ENCODE results near the gene TPD52L1. TPM values are rescaled to one million over a fixed set of nuclear protein-coding genes. Genes with fewer than 3 reads are reported as not detected.

TPD52L1 gene
- total RNA-seq, 2 donors from 2014 or later, result 24.9 to 39.1 TPM

DNA sequence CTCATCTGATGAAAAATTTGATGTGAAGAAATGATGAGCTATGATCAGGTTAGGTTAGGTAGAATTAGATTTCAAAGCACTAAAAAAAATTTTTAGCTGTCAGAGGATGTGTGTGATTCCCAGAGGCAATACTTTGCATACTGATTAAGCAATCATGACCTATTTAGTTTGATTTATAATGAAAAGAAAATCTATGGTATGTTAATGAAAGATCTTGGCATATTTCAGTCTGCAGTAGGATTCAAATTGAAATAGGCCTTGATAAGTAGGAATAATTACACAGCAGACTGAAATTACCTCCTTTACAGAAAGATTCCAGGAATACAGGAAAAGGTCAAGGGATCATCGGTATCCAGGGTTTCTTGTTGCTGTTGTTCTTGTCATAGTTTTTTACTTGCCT lies 78.9 kb downstream of the TPD52L1 start:
- Histone ChIP-seq H3K9me3 (ENCODE audit: control insufficient read depth, low read length) (no peaks in the 10 kb centered on the region), H3K4me1 (ENCODE audit: control insufficient read depth, insufficient read depth, low read length) (peaks cover 6% of the 10 kb centered on the region), H3K27me3 (ENCODE audit: control insufficient read depth, insufficient read depth, low read length, poor library complexity, severe bottlenecking) (no peaks in the 10 kb centered on the region), H3K4me3 (ENCODE audit: low read length) (no peak overlapping the region), H3K36me3 (ENCODE audit: control insufficient read depth, insufficient read depth, low read length) (no peaks in the 10 kb centered on the region), H3K9ac (ENCODE audit: extremely low read depth, low read length, poor library complexity, severe bottlenecking) (no peak overlapping the region), H3K27ac (ENCODE audit: low read depth, low read length) (no peak overlapping the region)
- H3K36me3 Mint-ChIP-seq (ENCODE audit: low read depth), result no peaks in the 10 kb centered on the region
- peaks cover 18% of the 10 kb centered on the region for H3K4me1 Mint-ChIP-seq
- WGBS, 2 experiments (ENCODE audit: insufficient coverage in 1 of 2, insufficient read length in 1 of 2), result 88% methylated on average over 1 of the region's 1 CpG; no CpG with 5 or more reads in 1 of the 2 experiments
- TF ChIP-seq, protein P1, sequence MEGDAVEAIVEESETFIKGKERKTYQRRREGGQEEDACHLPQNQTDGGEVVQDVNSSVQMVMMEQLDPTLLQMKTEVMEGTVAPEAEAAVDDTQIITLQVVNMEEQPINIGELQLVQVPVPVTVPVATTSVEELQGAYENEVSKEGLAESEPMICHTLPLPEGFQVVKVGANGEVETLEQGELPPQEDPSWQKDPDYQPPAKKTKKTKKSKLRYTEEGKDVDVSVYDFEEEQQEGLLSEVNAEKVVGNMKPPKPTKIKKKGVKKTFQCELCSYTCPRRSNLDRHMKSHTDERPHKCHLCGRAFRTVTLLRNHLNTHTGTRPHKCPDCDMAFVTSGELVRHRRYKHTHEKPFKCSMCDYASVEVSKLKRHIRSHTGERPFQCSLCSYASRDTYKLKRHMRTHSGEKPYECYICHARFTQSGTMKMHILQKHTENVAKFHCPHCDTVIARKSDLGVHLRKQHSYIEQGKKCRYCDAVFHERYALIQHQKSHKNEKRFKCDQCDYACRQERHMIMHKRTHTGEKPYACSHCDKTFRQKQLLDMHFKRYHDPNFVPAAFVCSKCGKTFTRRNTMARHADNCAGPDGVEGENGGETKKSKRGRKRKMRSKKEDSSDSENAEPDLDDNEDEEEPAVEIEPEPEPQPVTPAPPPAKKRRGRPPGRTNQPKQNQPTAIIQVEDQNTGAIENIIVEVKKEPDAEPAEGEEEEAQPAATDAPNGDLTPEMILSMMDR (conservative IDR thresholded peaks at IDR 0.05), result no peak
- H3K4me3 Mint-ChIP-seq, result no peak overlapping the region
- DNase-seq, result no peak
- H3K9me3 Mint-ChIP-seq, result no peaks in the 10 kb centered on the region
- no peaks in the 10 kb centered on the region for H3K27me3 Mint-ChIP-seq (ENCODE audit: insufficient read depth)
- no peak overlapping the region for H3K27ac Mint-ChIP-seq

DNA sequence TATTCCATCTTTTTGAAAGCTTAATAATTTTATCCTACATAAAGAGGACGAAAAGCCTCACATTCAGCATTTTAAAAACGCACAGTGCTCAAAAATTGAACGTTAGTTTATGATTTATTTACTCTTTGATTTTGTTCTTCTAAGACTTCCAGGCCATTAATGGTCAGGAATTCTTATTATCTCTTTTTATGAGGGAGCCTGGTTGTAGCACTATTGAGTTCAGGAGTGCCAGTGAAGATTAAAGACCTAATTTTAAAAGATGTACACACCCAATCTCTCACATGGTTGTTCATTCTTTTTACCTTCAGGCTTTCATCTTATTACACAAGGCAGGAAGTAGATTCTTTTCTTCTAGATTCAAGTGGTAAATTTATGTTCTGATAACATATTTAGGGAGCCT lies 79.6 kb downstream of the TPD52L1 start:
- TF ChIP-seq, protein P1 (conservative IDR thresholded peaks at IDR 0.05), result no peak
- H3K27ac ChIP-seq (ENCODE audit: low read depth, low read length), result no peak overlapping the region
- Mint-ChIP-seq H3K4me1 (peaks cover 18% of the 10 kb centered on the region), H3K27ac (no peak overlapping the region), H3K27me3 (ENCODE audit: insufficient read depth) (no peaks in the 10 kb centered on the region), H3K9me3 (no peaks in the 10 kb centered on the region), H3K36me3 (ENCODE audit: low read depth) (no peaks in the 10 kb centered on the region), H3K4me3 (no peak overlapping the region)
- H3K9me3 ChIP-seq (ENCODE audit: control insufficient read depth, low read length), result no peaks in the 10 kb centered on the region
- H3K9ac ChIP-seq (ENCODE audit: extremely low read depth, low read length, poor library complexity, severe bottlenecking), result no peak overlapping the region
- DNase-seq, result no peak
- no peaks in the 10 kb centered on the region for H3K36me3 ChIP-seq (ENCODE audit: control insufficient read depth, insufficient read depth, low read length)
- no peaks in the 10 kb centered on the region for H3K27me3 ChIP-seq (ENCODE audit: control insufficient read depth, insufficient read depth, low read length, poor library complexity, severe bottlenecking)
- WGBS, 2 experiments (ENCODE audit: insufficient coverage in 1 of 2, insufficient read length in 1 of 2), result 97 to 100% methylated on average over 3 of the region's 3 CpGs
- peaks cover 6% of the 10 kb centered on the region for H3K4me1 ChIP-seq (ENCODE audit: control insufficient read depth, insufficient read depth, low read length)
- H3K4me3 ChIP-seq (ENCODE audit: low read length), result no peak overlapping the region

DNA sequence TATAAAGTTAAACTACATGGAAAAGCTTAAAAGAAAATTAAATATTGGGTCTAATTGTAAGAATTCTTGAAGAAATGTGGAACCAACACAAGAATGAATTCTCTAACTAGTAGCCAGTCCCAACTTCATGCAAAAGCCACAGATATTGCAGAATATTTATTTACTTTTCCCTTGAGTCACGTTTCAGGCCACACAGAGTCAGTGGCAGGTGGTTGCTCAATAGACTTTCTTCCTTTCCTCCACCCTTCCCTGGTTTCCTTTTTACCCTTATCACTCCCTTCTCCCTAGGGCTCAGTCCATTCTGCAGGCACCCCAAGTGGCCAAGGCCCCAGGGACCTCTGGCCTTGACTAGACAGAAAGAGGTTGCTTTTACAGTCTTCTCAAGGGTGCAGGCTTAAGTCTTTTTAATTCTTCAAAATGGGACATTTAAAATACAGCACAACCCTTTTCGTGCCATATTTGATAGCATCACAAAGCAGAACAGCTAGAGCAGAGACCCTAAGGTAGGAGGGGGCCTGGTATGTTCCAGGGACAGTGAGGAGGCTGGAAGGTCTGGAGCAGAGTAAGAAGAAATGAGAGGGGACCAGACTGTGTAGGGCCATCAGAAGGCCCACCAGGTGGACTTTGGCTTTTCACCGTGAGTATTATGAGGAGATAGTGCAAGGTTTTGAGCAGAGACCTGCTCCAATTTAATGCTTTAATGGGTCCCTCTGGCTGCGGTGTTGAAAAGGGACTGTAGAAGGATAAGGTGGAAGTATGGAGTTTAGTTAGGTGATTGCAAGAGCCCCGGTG lies 83.2 kb downstream of the TPD52L1 start:
- Mint-ChIP-seq H3K4me3 (no peak overlapping the region), H3K4me1 (peaks cover 10% of the 10 kb centered on the region), H3K27me3 (ENCODE audit: insufficient read depth) (peaks cover 4% of the 10 kb centered on the region), H3K27ac (no peak overlapping the region), H3K36me3 (ENCODE audit: low read depth) (peaks cover 17% of the 10 kb centered on the region), H3K9me3 (peaks cover 24% of the 10 kb centered on the region)
- H3K9me3 ChIP-seq (ENCODE audit: control insufficient read depth, low read length), result peaks cover 12% of the 10 kb centered on the region
- WGBS, 2 experiments (ENCODE audit: insufficient coverage in 1 of 2, insufficient read length in 1 of 2), result 93 to 94% methylated on average over 4 to 5 of the region's 5 CpGs
- no peak overlapping the region for H3K9ac ChIP-seq (ENCODE audit: extremely low read depth, low read length, poor library complexity, severe bottlenecking)
- no peak for DNase-seq
- TF ChIP-seq, protein P1 (conservative IDR thresholded peaks at IDR 0.05), result no peak
- H3K27ac ChIP-seq (ENCODE audit: low read depth, low read length), result no peak overlapping the region
- H3K27me3 ChIP-seq (ENCODE audit: control insufficient read depth, insufficient read depth, low read length, poor library complexity, severe bottlenecking), result no peaks in the 10 kb centered on the region
- no peak overlapping the region for H3K4me3 ChIP-seq (ENCODE audit: low read length)
- peaks cover 6% of the 10 kb centered on the region for H3K4me1 ChIP-seq (ENCODE audit: control insufficient read depth, insufficient read depth, low read length)
- H3K36me3 ChIP-seq (ENCODE audit: control insufficient read depth, insufficient read depth, low read length), result no peaks in the 10 kb centered on the region
